AG09309 (cell line): ENCODE results near the gene MUC2.
"Not testable (repeated sequence)": the region's sequence is repeated elsewhere in the genome, so short reads cannot be mapped to it uniquely, and the experiment has no call there.

Experiments
- DNase-seq: peaks from one replicate; pipeline ENCODE4 v3.0.0-alpha.2; 2010; ENCODE audit warnings: low read depth
- H3K4me3 ChIP-seq: 2 replicates; pipeline ENCODE4 v1.5.1; 2011; ENCODE audit warnings: mild to moderate bottlenecking, low read depth, low read length, moderate library complexity; ENCODE audit not compliant: control insufficient read depth
- TF ChIP-seq, protein P1 (sequence below): IDR thresholded peaks from 2 replicates; pipeline ENCODE4 v1.5.1; 2011; ENCODE audit warnings: mild to moderate bottlenecking, low read depth, low read length, inconsistent platforms; ENCODE audit not compliant: insufficient read depth, control insufficient read depth; ENCODE audit errors: missing control alignments

The MUC2 gene

DNA sequence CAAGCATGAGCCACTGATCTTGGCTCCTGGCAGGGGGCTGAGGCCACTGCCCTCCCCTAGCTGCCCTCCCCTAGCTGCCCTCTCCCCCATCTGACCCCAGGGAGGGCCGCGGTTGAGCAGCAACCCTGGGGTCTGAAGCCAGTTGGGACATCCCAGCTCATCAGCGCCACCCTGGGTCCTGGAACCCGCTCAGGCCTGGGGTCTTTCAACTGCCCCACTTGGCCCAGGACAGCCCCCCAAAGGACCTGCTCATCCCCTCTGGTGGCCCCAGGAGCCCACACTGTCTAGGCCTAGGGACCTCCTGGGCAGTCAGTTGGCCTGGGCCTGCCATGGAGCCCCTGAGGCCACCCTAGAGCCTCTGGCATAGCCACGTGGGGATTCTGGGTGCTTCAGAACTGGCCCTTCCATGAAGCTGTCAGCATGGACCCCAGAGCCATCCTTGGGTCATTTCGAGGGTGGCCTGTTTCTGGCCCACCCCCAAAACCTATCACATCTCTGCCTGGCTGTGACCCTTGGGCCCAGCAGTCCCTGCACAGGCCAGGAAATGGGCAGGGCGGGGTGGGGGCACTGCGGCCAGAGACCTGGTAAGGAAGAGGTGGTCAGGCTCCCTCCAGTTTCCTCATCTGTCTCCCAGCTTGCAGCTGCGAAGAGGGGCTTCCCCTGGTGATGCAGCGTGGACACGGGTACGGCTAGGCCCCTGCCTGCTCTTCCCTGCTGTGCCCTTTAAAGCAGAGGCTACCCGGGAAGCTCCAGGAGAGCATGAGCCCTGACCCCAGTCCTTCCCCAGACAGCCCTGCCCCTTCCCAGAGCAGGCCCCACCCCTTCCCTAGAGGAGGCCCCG is 37.9 kb downstream of the MUC2 start:
- no peak overlapping the region for H3K4me3 ChIP-seq
- TF ChIP-seq, protein P1, sequence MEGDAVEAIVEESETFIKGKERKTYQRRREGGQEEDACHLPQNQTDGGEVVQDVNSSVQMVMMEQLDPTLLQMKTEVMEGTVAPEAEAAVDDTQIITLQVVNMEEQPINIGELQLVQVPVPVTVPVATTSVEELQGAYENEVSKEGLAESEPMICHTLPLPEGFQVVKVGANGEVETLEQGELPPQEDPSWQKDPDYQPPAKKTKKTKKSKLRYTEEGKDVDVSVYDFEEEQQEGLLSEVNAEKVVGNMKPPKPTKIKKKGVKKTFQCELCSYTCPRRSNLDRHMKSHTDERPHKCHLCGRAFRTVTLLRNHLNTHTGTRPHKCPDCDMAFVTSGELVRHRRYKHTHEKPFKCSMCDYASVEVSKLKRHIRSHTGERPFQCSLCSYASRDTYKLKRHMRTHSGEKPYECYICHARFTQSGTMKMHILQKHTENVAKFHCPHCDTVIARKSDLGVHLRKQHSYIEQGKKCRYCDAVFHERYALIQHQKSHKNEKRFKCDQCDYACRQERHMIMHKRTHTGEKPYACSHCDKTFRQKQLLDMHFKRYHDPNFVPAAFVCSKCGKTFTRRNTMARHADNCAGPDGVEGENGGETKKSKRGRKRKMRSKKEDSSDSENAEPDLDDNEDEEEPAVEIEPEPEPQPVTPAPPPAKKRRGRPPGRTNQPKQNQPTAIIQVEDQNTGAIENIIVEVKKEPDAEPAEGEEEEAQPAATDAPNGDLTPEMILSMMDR, result no peak
- DNase-seq, result no peak

DNA sequence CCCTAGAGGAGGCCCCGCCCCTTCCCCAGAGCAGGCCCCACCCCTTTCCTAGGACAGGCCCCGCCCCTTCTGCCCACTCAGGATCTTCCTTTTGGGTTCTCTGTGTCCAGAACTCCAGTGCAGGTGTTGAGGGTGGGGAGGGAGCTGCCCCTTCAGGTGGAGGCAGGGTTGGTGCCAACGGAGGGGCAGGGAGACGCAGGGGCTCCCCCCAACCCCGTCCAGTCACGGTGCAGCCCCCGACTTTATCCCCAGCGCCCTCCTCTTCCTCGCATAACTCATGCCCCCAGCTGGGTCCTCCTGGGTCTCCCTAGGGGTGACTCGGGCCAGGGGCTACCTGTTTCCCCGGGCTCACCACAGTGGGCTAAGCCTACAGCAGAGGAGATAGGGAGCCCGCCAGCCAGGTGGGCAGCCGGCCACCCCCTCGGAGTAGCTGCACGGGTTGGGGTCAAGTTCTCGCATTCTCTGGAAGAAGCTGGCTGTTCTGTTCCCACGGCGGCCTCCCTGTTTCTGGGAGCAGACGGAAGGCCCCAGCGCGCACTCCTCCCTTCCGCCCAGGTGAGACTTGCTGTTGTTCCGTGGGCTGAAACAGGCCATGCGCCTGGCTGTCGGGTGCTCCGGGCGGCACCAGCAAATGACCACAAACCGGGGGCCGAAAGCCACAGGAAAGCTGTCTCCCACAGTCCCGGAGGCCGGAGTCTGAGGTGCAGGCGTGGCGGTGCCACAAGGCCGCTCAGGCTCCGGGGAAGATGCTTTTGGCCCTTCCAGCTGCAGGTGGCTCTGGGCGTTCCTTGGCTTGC is 38.9 kb downstream of the MUC2 start:
- no peak for DNase-seq
- H3K4me3 ChIP-seq, result no peak overlapping the region
- TF ChIP-seq, protein P1, result no peak

DNA sequence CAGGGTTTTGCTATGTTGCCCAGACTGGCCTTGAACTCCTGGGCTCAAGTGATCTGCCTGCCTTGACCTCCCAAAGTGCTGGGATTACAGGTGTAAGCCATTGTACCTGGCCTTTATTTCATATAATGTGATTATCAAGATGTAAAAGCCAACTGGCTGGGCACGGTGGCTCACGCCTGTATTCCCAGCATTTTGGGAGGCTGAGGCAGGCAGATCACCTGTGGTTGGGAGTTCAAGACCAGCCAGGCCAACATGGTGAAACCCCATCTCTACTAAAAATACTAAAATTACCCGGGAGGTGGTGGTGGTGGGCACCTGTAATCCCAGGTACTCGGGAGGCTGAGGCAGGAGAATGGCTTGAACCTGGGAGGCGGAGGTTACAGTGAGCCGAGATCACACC is 40.6 kb downstream of the MUC2 start:
- not testable (repeated sequence) for DNase-seq, H3K4me3 ChIP-seq

DNA sequence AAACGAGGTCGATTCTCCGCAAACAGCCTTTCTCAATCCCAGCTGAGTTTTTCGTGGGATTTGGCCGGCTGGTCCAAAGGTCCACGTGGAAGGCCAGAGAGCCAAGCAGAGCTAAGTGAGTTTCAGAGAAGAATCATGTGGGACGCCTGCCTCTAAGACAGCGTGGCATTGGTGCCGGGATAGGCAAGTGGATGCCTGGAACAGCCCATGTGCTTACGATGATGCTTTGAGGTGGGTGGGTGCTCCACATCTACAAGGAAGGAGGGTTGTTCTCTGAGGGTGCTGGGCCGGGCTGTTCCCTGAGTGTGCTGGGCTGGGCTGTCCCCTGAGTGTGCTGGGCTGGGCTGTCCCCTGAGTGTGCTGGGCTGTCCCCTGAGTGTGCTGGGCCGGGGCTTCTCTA is 41.4 kb downstream of the MUC2 start:
- H3K4me3 ChIP-seq, result no peak overlapping the region
- DNase-seq, result no peak
- TF ChIP-seq, protein P1, result no peak

DNA sequence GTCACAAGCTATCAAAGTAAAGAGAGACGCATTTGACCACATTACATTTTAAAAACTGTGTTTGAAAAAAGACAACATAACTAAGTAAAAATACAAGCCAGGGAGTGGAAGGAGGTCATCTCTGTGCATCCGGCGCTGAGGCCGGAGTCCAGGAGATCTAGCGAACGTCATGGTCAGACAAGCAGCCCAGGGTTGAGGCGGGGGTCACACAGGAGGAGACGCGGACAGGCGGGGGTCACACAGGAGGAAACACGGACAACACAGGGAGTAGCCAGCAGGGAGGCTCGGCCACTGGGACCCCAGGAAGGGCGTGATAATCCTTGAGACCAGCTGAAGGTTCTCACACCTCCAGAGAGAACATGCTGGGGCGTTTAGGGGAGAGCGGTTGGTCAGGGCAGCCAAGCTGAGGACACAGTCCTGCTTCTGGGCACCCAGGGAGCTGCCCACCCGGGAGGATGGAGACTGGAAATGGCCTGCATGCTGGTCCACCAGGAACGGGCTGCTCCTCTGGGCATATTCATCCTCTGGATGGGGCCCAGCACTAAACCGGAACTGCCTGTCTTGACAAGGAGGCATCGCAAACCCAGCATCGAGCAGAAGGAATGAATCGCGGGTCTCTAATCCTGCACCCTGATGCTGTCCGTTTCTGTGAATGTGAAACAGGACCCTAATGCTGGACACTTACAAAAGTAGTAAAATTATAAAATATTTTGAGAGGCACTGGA is 42.2 kb downstream of the MUC2 start:
- TF ChIP-seq, protein P1, result no peak
- H3K4me3 ChIP-seq, result no peak overlapping the region
- no peak for DNase-seq

DNA sequence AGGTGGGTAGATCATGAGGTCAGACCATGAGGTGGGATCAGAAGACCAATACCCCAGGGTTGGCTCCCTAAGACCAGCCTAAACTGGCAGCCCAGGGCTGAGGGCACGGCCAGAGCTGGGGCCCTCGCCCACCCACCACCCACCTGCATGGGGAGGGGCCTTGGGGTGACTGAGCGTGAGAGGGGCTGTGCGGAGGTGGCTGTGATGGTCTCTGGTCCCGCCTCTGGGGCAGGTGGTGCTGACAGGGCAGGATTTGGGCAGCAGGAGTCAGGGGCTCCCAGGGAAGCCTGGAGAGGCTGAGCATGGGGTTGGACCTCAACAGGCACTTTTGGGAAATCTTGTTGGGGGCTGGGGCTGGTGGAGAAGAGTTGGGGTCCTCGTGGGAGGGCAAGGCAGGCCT is 43.3 kb downstream of the MUC2 start:
- no peak overlapping the region for H3K4me3 ChIP-seq
- TF ChIP-seq, protein P1, result no peak
- DNase-seq, result no peak
